Cardiac fibroblast (primary cell): ENCODE data around the gene LCORL.
"Not testable (repeated sequence)": the region's sequence is repeated elsewhere in the genome, so short reads cannot be mapped to it uniquely, and the experiment has no call there.

Experiments
- DNase-seq, 2 donors: peaks; one replicate each; pipeline versions ENCODE4 v3.0.0 to v3.0.0-alpha.2; 2010; ENCODE audit warnings: low read depth in 2 of 2
- H3K4me3 ChIP-seq, 2 donors: replicated peaks in 1 of 2; 1 replicate in 1 of 2; 2 replicates in 1 of 2; pipeline ENCODE4 v1.5.1; 2011; ENCODE audit warnings: low read depth in 2 of 2, low read length in 2 of 2, mild to moderate bottlenecking in 2 of 2, moderate library complexity in 1 of 2
- CTCF ChIP-seq: IDR thresholded peaks from one replicate; pipeline ENCODE4 v1.5.1; 2011; ENCODE audit warnings: low read depth, mild to moderate bottlenecking, low read length, inconsistent platforms

Gene LCORL

GRCh38 chr4:17869327-17869726, 152.2 kb downstream of the LCORL start:
- no peak for TF ChIP-seq CTCF

GRCh38 chr4:17867276-17867675, 154.3 kb downstream of the LCORL start:
- no peak for DNase-seq
- H3K4me3 ChIP-seq, result no peak overlapping the region
- no peak for TF ChIP-seq CTCF

More at GRCh38 chr4:17869327-17869726, 152.2 kb downstream of the LCORL start:
- no peak for DNase-seq
- H3K4me3 ChIP-seq, result no peak overlapping the region

GRCh38 chr4:17866810-17867209, 154.7 kb downstream of the LCORL start:
- TF ChIP-seq CTCF, result no peak
- no peak for DNase-seq
- no peak overlapping the region for H3K4me3 ChIP-seq

GRCh38 chr4:17865866-17866363, 155.6 kb downstream of the LCORL start:
- no peak for TF ChIP-seq CTCF
- DNase-seq, result no peak
- no peak overlapping the region for H3K4me3 ChIP-seq

GRCh38 chr4:17861906-17862305, 159.6 kb downstream of the LCORL start:
- DNase-seq, result not testable (repeated sequence)

GRCh38 chr4:17859793-17860406, 161.7 kb downstream of the LCORL start:
- H3K4me3 ChIP-seq, result no peak overlapping the region
- no peak for DNase-seq
- no peak for TF ChIP-seq CTCF

More at GRCh38 chr4:17861906-17862305, 159.6 kb downstream of the LCORL start:
- not testable (repeated sequence) for H3K4me3 ChIP-seq

- no peak for DNase-seq
- no peak overlapping the region for H3K4me3 ChIP-seq
- no peak for TF ChIP-seq CTCF
Observed at GRCh38 chr4:17854036-17854435, 167.5 kb downstream of the LCORL start.
